OCI-LY7 (cell line): ENCODE data around the gene CCDC152.

Experiments
- EZH2phosphoT487 ChIP-seq: fragments of 200-600 bp; sonication (generic); IDR thresholded peaks from 2 replicates; pipeline ENCODE4 v1.6.1; 2018; ENCODE audit warnings: low read depth, borderline replicate concordance, mild to moderate bottlenecking, mixed run types, antibody characterized with exemption, low read length, moderate library complexity, mixed read lengths
- TF ChIP-seq, protein P1 (sequence below): fragments of 200-600 bp; sonication (generic); conservative IDR thresholded peaks from 2 replicates; pipeline ENCODE4 v1.5.1; 2014; ENCODE audit warnings: mild to moderate bottlenecking, antibody characterized with exemption, low read length, moderate library complexity, mixed read lengths

DNA sequence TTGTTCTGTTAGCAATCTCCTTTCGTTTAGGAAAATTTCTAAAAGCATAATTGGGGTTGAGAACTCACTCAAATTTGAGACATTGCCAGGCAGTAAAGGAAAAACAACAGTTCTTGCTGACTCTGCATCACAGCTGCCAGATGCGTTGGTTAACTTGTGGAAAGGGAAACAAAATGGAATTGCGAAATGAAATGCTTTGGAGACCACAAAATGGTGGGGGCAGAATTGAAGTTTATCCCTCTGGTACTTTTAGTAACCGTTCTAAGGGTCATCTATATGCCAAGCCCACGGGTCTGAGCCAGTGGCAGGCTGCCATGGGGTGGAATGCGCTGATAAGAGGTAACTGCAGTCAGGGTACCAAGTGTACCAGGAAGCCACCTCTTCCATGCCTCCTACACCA lies 83.7 kb downstream of the CCDC152 start:
- TF ChIP-seq, protein P1, sequence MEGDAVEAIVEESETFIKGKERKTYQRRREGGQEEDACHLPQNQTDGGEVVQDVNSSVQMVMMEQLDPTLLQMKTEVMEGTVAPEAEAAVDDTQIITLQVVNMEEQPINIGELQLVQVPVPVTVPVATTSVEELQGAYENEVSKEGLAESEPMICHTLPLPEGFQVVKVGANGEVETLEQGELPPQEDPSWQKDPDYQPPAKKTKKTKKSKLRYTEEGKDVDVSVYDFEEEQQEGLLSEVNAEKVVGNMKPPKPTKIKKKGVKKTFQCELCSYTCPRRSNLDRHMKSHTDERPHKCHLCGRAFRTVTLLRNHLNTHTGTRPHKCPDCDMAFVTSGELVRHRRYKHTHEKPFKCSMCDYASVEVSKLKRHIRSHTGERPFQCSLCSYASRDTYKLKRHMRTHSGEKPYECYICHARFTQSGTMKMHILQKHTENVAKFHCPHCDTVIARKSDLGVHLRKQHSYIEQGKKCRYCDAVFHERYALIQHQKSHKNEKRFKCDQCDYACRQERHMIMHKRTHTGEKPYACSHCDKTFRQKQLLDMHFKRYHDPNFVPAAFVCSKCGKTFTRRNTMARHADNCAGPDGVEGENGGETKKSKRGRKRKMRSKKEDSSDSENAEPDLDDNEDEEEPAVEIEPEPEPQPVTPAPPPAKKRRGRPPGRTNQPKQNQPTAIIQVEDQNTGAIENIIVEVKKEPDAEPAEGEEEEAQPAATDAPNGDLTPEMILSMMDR: no peak
- no peak for TF ChIP-seq EZH2phosphoT487
